Measurements from ENCODE around the gene PCLO.
"Not testable (repeated sequence)": the region's sequence is repeated elsewhere in the genome, so short reads cannot be mapped to it uniquely, and the experiment has no call there.

Gene PCLO

GRCh38 chr7:83118347-83119025 lies 44.2 kb downstream of the PCLO start:
- ChIA-PET POLR2A (no interaction called here), CTCF (no interaction called here)
- DNase-seq (ENCODE audit: extremely low spot score), result no peak
- TF ChIP-seq SP1 (IDR thresholded peaks at IDR 0.05), result no peak
- TF ChIP-seq TARDBP (IDR thresholded peaks at IDR 0.05), result no peak
- TF ChIP-seq FOXA1 (IDR thresholded peaks at IDR 0.05), result no peak
- no peak for TF ChIP-seq CTBP1 (IDR thresholded peaks at IDR 0.05; ENCODE audit: borderline replicate concordance)
- TF ChIP-seq NFRKB (IDR thresholded peaks at IDR 0.05), result no peak

GRCh38 chr7:83117466-83117865 lies 45.2 kb downstream of the PCLO start:
- DNase-seq (ENCODE audit: extremely low spot score), result no peak
- ChIA-PET POLR2A (no interaction called here), CTCF (no interaction called here)
- no peak for TF ChIP-seq ARNT (IDR thresholded peaks at IDR 0.05)
- TF ChIP-seq FOXM1 (IDR thresholded peaks at IDR 0.05; ENCODE audit: borderline replicate concordance), result no peak
- no peak for TF ChIP-seq LEF1 (IDR thresholded peaks at IDR 0.05; ENCODE audit: borderline replicate concordance)
- no peak for TF ChIP-seq ELF4 (IDR thresholded peaks at IDR 0.05)
- no peak for TF ChIP-seq L3MBTL2 (conservative IDR thresholded peaks at IDR 0.05)
- TF ChIP-seq CTBP1 (IDR thresholded peaks at IDR 0.05; ENCODE audit: borderline replicate concordance), result no peak
- no peak for TF ChIP-seq BHLHE40 (IDR thresholded peaks at IDR 0.05; ENCODE audit: borderline replicate concordance)
- no peak for TF ChIP-seq FOXK2 (IDR thresholded peaks at IDR 0.05)
- TF ChIP-seq ZNF384 (IDR thresholded peaks at IDR 0.05), result no peak
- TF ChIP-seq HDGF (IDR thresholded peaks at IDR 0.05; ENCODE audit: borderline replicate concordance), result no peak
- no peak for TF ChIP-seq TARDBP (IDR thresholded peaks at IDR 0.05)
- TF ChIP-seq NFRKB (IDR thresholded peaks at IDR 0.05), result no peak
- no peak for TF ChIP-seq FOXA1 (IDR thresholded peaks at IDR 0.05)

GRCh38 chr7:83111391-83111790 lies 51.3 kb downstream of the PCLO start:
- TF ChIP-seq PKNOX1 (IDR thresholded peaks at IDR 0.05) (no peak), ELF4 (IDR thresholded peaks at IDR 0.05) (no peak)
- ChIA-PET CTCF (no interaction called here), POLR2A (no interaction called here)
- DNase-seq (ENCODE audit: extremely low spot score), result no peak

GRCh38 chr7:83109352-83109751 lies 53.3 kb downstream of the PCLO start:
- ChIA-PET POLR2A (no interaction called here), CTCF (no interaction called here)
- TF ChIP-seq CTBP1 (IDR thresholded peaks at IDR 0.05; ENCODE audit: borderline replicate concordance), result no peak
- DNase-seq (ENCODE audit: extremely low spot score), result no peak

- TF ChIP-seq ARNT (IDR thresholded peaks at IDR 0.05) (no peak), ELF4 (IDR thresholded peaks at IDR 0.05) (no peak), TARDBP (IDR thresholded peaks at IDR 0.05) (no peak)
- CTCF ChIA-PET, result no interaction called here
- no peak for DNase-seq (ENCODE audit: extremely low spot score)
- POLR2A ChIA-PET, result no interaction called here
Measured at GRCh38 chr7:83105948-83106347, 56.7 kb downstream of the PCLO start.

- no peak for DNase-seq (ENCODE audit: extremely low spot score)
- ChIA-PET CTCF (no interaction called here), POLR2A (no interaction called here)
- TF ChIP-seq SUZ12 (IDR thresholded peaks at IDR 0.05) (no peak), FOXA1 (IDR thresholded peaks at IDR 0.05) (no peak)
Measured at GRCh38 chr7:83105063-83105462, 57.6 kb downstream of the PCLO start.

- no peak for DNase-seq (ENCODE audit: extremely low spot score)
- TF ChIP-seq ZNF384 (IDR thresholded peaks at IDR 0.05) (no peak), FOXM1 (IDR thresholded peaks at IDR 0.05; ENCODE audit: borderline replicate concordance) (no peak), HDGF (IDR thresholded peaks at IDR 0.05; ENCODE audit: borderline replicate concordance) (no peak), FOXK2 (IDR thresholded peaks at IDR 0.05) (no peak), CTBP1 (IDR thresholded peaks at IDR 0.05; ENCODE audit: borderline replicate concordance) (no peak), SUZ12 (IDR thresholded peaks at IDR 0.05) (no peak), ARNT (IDR thresholded peaks at IDR 0.05) (no peak)
- ChIA-PET CTCF (no interaction called here), POLR2A (no interaction called here)
Measured at GRCh38 chr7:83101530-83101929, 61.2 kb downstream of the PCLO start.

- ChIA-PET CTCF (no interaction called here), POLR2A (no interaction called here)
- no peak for TF ChIP-seq LEF1 (IDR thresholded peaks at IDR 0.05; ENCODE audit: borderline replicate concordance)
- TF ChIP-seq BHLHE40 (IDR thresholded peaks at IDR 0.05; ENCODE audit: borderline replicate concordance), result no peak
- TF ChIP-seq ELF4 (IDR thresholded peaks at IDR 0.05), result no peak
- TF ChIP-seq FOXK2 (IDR thresholded peaks at IDR 0.05), result no peak
- TF ChIP-seq SUZ12 (IDR thresholded peaks at IDR 0.05), result no peak
- no peak for TF ChIP-seq L3MBTL2 (conservative IDR thresholded peaks at IDR 0.05)
- TF ChIP-seq NFRKB (IDR thresholded peaks at IDR 0.05), result no peak
- no peak for TF ChIP-seq FOXA1 (IDR thresholded peaks at IDR 0.05)
- no peak for TF ChIP-seq FOXM1 (IDR thresholded peaks at IDR 0.05; ENCODE audit: borderline replicate concordance)
- no peak for TF ChIP-seq HDGF (IDR thresholded peaks at IDR 0.05; ENCODE audit: borderline replicate concordance)
- TF ChIP-seq SP1 (IDR thresholded peaks at IDR 0.05), result no peak
- no peak for TF ChIP-seq TARDBP (IDR thresholded peaks at IDR 0.05)
- TF ChIP-seq ZNF384 (IDR thresholded peaks at IDR 0.05), result no peak
- TF ChIP-seq ARNT (IDR thresholded peaks at IDR 0.05), result no peak
- DNase-seq (ENCODE audit: extremely low spot score), result no peak
Measured at GRCh38 chr7:83096065-83096580, 66.6 kb downstream of the PCLO start.

- no peak for DNase-seq (ENCODE audit: extremely low spot score)
- ChIA-PET POLR2A (no interaction called here), CTCF (interaction anchor here (0.7 kb wide), 1 partner anchor 109 kb away, joined by 3 read pairs; no protein-coding TSS in a partner anchor)
- TF ChIP-seq PKNOX1 (IDR thresholded peaks at IDR 0.05) (no peak), FOXM1 (IDR thresholded peaks at IDR 0.05; ENCODE audit: borderline replicate concordance) (no peak)
Measured at GRCh38 chr7:83085299-83085698, 77.4 kb downstream of the PCLO start.

- CTCF ChIA-PET; POLR2A ChIA-PET; DNase-seq (ENCODE audit: extremely low spot score): not testable (repeated sequence)
Measured at GRCh38 chr7:83079879-83080278, 82.8 kb downstream of the PCLO start.
